Measurements from ENCODE around the gene ARL8A.

DNA sequence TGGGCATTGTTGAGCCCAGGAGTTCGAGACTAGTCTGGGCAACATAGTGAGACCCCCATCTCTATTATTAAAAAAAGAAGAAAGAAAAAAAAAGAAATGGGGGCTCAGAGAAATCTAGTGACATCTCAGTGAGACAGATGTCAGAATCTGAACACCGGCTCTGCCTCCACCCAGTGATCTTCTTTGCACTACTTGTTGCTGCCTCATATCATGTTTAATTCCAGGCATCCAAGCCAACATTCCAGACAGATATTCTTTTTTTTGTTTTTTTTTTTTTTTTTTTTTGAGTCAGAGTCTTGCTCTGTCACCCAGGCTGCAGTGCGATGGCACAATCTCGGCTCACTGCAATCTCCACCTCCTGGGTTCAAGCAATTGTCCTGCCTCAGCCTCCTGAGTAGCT, 5.0 kb upstream of the ARL8A start:
- TF ChIP-seq REST (IDR thresholded peaks at IDR 0.05; ENCODE audit: unreplicated experiment), result no peak
- no peak for TF ChIP-seq CTCF (conservative IDR thresholded peaks at IDR 0.05; ENCODE audit: low read depth in 2 of 2)
- no peak for TF ChIP-seq POLR2AphosphoS5 (IDR thresholded peaks at IDR 0.05; ENCODE audit: low read depth)
- TF ChIP-seq EZH2 (IDR thresholded peaks at IDR 0.05; ENCODE audit: low read depth, unreplicated experiment), result no peak
